CD1c-positive myeloid dendritic cell (primary cell): Measurements from ENCODE around the gene FOXK1.
"Not testable (repeated sequence)": the region's sequence is repeated elsewhere in the genome, so short reads cannot be mapped to it uniquely, and the experiment has no call there.

Experiments used
- DNase-seq: peaks from one replicate; pipeline ENCODE4 v3.0.0-alpha.2; 2016; ENCODE audit errors: extremely low spot score

The FOXK1 gene

GRCh38 chr7:4681886-4682620, at the start of gene FOXK1:
TSS of gene FOXK1 (plus strand) at chr7:4682295. CDS start at chr7:4682309, 14 bp downstream.
- DNase-seq: peak; percentile 88

GRCh38 chr7:4633012-4633411, 49.1 kb upstream of the FOXK1 start:
- DNase-seq: no peak

- no peak for DNase-seq
Measured at GRCh38 chr7:4634166-4634565, 47.9 kb upstream of the FOXK1 start.

GRCh38 chr7:4638781-4639575, 43.1 kb upstream of the FOXK1 start:
- no peak for DNase-seq

GRCh38 chr7:4641091-4641666, 40.9 kb upstream of the FOXK1 start:
- no peak for DNase-seq

GRCh38 chr7:4641667-4642467, 40.2 kb upstream of the FOXK1 start:
- peak; percentile 99 for DNase-seq

GRCh38 chr7:4642468-4643203, 39.5 kb upstream of the FOXK1 start:
- DNase-seq: no peak

GRCh38 chr7:4643204-4643471, 39.0 kb upstream of the FOXK1 start:
- DNase-seq: not testable (repeated sequence)

- DNase-seq: no peak
Measured at GRCh38 chr7:4645246-4645645, 36.8 kb upstream of the FOXK1 start.

GRCh38 chr7:4648111-4648510, 34.0 kb upstream of the FOXK1 start:
- no peak for DNase-seq

GRCh38 chr7:4650433-4651047, 31.6 kb upstream of the FOXK1 start:
- no peak for DNase-seq

GRCh38 chr7:4653771-4654170, 28.3 kb upstream of the FOXK1 start:
- DNase-seq: no peak

GRCh38 chr7:4655311-4655710, 26.8 kb upstream of the FOXK1 start:
- no peak for DNase-seq

GRCh38 chr7:4655896-4656295, 26.2 kb upstream of the FOXK1 start:
- DNase-seq: no peak

- no peak for DNase-seq
Measured at GRCh38 chr7:4657640-4658417, 24.3 kb upstream of the FOXK1 start.

- peak; percentile 29 for DNase-seq
Measured at GRCh38 chr7:4659551-4660286, 22.4 kb upstream of the FOXK1 start.

- DNase-seq: no peak
Measured at GRCh38 chr7:4661871-4662270, 20.2 kb upstream of the FOXK1 start.

GRCh38 chr7:4663239-4664018, 18.7 kb upstream of the FOXK1 start:
- no peak for DNase-seq

- DNase-seq: no peak
Measured at GRCh38 chr7:4665661-4666060, 16.4 kb upstream of the FOXK1 start.
